ENCODE data around the gene FBXO48. TPM values are rescaled to one million over a fixed set of nuclear protein-coding genes. Genes with fewer than 3 reads are reported as not detected.

The FBXO48 gene
- total RNA-seq, 4 donors from 2014 or later: 0.60 to 2.6 (median 2.2) TPM

DNA sequence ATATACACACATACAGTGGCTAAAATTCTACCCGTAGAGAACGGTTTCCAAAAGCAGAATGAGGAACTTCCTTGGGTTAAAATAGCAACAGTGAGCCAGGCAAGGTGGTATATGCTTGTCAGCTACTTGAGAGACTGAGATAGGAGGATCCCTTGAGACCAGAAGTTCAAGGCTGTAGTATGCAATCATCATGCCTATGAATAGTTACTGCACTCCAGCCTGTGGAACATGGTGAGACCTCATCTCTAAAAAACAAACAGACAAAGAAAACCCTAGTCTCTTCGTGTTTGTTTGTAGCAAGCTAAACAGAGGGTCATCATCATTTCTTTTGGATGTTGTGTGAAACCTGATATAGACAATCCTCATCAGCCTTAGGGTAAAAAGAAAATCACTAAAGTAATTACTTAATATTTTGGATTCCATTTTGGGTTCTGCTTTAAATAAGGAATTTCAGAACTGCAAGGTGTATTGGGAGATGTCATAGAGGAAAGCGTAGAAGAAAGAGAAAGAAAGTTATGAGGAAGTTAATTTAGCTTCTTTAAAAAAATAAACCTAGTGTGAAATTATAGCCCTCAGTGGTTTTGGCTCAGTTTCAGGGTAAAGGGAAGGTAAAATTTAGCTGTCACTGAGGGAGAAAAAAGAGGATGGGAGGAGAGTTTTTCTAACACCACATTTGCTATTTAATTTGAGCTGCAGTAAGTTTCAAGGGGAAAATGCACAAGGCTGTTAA, 55.5 kb downstream of the FBXO48 start:
- WGBS, 2 donors (ENCODE audit: low coverage in 1 of 2): 46 to 59% methylated on average over 4 of the region's 4 CpGs

More for the DNA sequence above, 55.5 kb downstream of the FBXO48 start:
- no peak for DNase-seq
- Histone ChIP-seq H3K9me3 (no peaks in the 10 kb centered on the region), H3K36me3 (no peaks in the 10 kb centered on the region), H3K4me3 (no peak overlapping the region), H3K27ac (no peak overlapping the region), H3K27me3 (no peaks in the 10 kb centered on the region), H3K4me1 (no peaks in the 10 kb centered on the region)
- intact Hi-C loops (cut with DNase I; ENCODE audit: low total_unique reads) (no loop called here), in situ Hi-C loops (cut with MboI; ENCODE audit: low pct_ligation_motif_present in 1 of 4, low pct_unique_long_range_greater_than_20kb in 1 of 4, low sequenced_read_pairs in 3 of 4) (no loop called here)
- TF ChIP-seq, protein P1, sequence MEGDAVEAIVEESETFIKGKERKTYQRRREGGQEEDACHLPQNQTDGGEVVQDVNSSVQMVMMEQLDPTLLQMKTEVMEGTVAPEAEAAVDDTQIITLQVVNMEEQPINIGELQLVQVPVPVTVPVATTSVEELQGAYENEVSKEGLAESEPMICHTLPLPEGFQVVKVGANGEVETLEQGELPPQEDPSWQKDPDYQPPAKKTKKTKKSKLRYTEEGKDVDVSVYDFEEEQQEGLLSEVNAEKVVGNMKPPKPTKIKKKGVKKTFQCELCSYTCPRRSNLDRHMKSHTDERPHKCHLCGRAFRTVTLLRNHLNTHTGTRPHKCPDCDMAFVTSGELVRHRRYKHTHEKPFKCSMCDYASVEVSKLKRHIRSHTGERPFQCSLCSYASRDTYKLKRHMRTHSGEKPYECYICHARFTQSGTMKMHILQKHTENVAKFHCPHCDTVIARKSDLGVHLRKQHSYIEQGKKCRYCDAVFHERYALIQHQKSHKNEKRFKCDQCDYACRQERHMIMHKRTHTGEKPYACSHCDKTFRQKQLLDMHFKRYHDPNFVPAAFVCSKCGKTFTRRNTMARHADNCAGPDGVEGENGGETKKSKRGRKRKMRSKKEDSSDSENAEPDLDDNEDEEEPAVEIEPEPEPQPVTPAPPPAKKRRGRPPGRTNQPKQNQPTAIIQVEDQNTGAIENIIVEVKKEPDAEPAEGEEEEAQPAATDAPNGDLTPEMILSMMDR (IDR thresholded peaks at IDR 0.05): no peak
- no peak for TF ChIP-seq EP300 (IDR thresholded peaks at IDR 0.05; ENCODE audit: low read depth)
- no peak for TF ChIP-seq POLR2A (IDR thresholded peaks at IDR 0.05)
- no peak for TF ChIP-seq POLR2AphosphoS5 (IDR thresholded peaks at IDR 0.05)

Other genes with a start within 250 kb of the FBXO48 start
- 10 to 100 TPM in 3 of 4 donors, 1 to 10 TPM in 1; 9.2 to 32.2 (median 28.1) TPM for gene PPP3R1, start 214.8 kb downstream of the FBXO48 start, total RNA-seq
- gene CNRIP1, start 147.3 kb downstream of the FBXO48 start, total RNA-seq: 10 to 100 TPM in 1 of 4 donors, 1 to 10 TPM in 2, not detected in 1; 1.4 to 11.6 (median 7.6) TPM
- 1 to 10 TPM in 3 of 4 donors, not detected in 1; 3.0 to 5.2 (median 4.6) TPM for gene PLEK, start 102.0 kb downstream of the FBXO48 start, total RNA-seq
- gene APLF, start 291 bp upstream of the FBXO48 start, total RNA-seq: 10 to 100 TPM in 2 of 4 donors, 1 to 10 TPM in 2; 2.9 to 28.5 (median 8.1) TPM
- 1 to 10 TPM in 1 of 4 donors, under 1 TPM in 1, not detected in 2; 0.16 to 2.2 TPM for gene PROKR1, start 176.3 kb upstream of the FBXO48 start, total RNA-seq